ENCODE results near the gene EGLN2.
A peak's percentile ranks its signal among the peaks of the same experiment; 100 is the strongest.
"Not testable (repeated sequence)": the region's sequence is repeated elsewhere in the genome, so short reads cannot be mapped to it uniquely, and the experiment has no call there.

Gene EGLN2

DNA sequence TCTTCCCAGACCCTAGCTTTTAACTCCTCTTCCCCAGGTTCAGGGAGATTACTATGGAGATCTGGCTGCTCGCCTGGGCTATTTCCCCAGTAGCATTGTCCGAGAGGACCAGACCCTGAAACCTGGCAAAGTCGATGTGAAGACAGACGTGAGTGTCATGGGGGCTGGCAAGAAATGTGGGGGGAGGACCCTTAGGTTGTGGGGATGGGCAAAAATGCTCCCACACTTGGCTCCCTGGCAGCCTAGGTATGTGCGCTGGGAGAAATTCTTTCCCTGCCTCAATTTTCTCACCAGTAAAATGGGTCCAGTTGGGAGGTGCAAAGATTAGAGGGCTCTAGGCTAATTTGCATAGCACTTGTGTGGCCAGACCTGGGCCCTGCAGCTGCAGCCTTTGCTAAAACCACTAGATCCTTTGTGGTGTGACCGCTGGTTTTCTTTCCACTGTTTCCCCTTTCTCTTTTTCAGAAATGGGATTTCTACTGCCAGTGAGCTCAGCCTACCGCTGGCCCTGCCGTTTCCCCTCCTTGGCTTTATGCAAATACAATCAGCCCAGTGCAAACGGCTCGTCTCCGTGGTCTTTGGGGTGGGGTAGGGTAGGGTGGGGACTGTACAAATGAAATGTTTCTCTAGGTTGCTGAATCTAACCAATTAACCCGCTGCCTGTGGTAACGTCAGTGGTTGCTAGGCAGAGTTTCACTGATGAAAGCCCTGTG, 21.9 kb upstream of the EGLN2 start:
- DNase-seq (ENCODE audit: low spot score), result peak; percentile 89

DNA sequence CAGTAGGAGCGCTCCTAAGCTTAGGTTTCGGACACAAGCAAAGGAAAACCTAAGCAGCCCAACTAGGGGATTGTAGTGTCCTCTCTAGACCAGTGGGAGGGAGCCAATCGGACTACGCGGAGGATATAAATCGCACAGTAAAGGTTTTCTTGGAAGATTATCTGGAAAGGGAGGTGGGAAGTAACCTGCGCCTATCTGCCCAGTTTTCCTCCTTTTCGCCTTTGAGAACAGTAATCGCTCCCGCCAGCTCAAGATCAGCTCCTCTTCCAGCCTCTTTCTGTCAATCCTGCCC, 21.4 kb upstream of the EGLN2 start:
- no peak for DNase-seq (ENCODE audit: low spot score)

DNA sequence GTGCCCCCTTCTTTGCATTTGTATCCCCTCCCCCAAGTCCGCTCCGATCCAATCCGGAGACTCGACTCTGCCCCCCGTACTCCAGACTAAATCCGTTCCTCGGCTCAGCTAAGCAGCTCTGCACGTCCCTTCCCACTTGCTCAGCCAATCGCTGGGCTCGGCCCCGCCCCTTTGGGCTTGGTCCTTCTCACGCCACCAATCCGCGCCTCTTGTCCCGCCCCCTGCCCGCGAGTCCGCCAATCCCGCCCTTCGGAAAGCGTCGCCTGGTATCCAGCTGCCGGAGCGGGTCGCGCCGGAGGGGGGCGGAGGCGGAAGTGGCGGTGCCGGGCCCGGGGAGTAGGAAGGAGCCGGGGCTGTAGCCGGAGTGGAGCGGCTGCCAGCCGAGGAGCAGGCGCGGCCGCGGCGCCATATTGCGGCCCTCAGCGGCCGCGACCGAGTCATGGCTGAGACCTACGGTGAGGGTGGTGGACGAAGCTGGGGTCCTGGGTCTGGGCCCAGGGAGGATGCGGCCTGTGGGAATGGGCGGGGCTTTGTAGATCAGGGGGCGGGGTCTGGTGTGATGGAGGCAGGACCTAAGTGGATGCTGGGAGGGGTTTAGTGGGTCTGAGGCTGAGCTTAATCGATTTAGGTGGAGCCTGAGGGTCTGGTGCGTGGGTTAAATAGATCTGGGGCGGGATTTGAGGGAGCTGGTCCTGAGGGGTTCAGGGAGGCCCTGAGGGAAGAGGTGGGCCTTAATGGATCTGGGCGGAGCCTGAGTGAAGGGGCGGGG, 20.9 kb upstream of the EGLN2 start, which contains the start of gene RAB4B:
Gene RAB4B (plus strand): TSS at position 311 of the 769 bp plus-strand sequence. CDS start 129 bp downstream, at position 440.
- peak; percentile 99 for DNase-seq (ENCODE audit: low spot score)

GRCh38 chr19:40778706-40779284, 20.2 kb upstream of the EGLN2 start:
- peak; percentile 43 for DNase-seq (ENCODE audit: low spot score)

GRCh38 chr19:40780582-40780981, 18.4 kb upstream of the EGLN2 start:
- DNase-seq (ENCODE audit: low spot score), result no peak

GRCh38 chr19:40781140-40781539, 17.9 kb upstream of the EGLN2 start:
- no peak for DNase-seq (ENCODE audit: low spot score)

- no peak for DNase-seq (ENCODE audit: low spot score)
Observed at GRCh38 chr19:40783711-40784110, 15.3 kb upstream of the EGLN2 start.

- not testable (repeated sequence) for DNase-seq (ENCODE audit: low spot score)
Observed at GRCh38 chr19:40784146-40784545, 14.8 kb upstream of the EGLN2 start.

DNA sequence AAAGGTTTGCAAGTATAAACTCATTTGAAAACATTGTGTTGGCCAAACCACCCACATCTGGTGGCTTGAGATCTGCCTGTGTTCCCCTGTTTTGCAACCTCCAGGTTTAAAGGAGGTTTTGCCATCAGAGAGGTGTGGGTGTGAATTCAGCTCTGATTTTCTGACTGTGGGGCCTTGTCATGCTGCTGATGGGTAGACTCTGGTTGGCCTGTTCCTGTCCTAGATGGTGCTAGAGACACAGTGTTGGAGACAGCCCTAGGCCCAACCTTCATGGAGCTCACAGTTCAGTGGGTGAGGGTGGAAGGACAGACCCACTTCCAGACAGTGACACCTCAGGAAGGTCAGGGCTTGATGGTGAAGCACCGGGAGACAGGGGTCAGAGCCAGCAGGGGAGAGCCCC, 13.5 kb upstream of the EGLN2 start:
- no peak for DNase-seq (ENCODE audit: low spot score)

GRCh38 chr19:40786060-40787037, 12.6 kb upstream of the EGLN2 start:
- DNase-seq (ENCODE audit: low spot score), result no peak

GRCh38 chr19:40791349-40791748, 7.6 kb upstream of the EGLN2 start:
- no peak for DNase-seq (ENCODE audit: low spot score)

- DNase-seq (ENCODE audit: low spot score), result no peak
Observed at GRCh38 chr19:40791996-40792395, 7.0 kb upstream of the EGLN2 start.

DNA sequence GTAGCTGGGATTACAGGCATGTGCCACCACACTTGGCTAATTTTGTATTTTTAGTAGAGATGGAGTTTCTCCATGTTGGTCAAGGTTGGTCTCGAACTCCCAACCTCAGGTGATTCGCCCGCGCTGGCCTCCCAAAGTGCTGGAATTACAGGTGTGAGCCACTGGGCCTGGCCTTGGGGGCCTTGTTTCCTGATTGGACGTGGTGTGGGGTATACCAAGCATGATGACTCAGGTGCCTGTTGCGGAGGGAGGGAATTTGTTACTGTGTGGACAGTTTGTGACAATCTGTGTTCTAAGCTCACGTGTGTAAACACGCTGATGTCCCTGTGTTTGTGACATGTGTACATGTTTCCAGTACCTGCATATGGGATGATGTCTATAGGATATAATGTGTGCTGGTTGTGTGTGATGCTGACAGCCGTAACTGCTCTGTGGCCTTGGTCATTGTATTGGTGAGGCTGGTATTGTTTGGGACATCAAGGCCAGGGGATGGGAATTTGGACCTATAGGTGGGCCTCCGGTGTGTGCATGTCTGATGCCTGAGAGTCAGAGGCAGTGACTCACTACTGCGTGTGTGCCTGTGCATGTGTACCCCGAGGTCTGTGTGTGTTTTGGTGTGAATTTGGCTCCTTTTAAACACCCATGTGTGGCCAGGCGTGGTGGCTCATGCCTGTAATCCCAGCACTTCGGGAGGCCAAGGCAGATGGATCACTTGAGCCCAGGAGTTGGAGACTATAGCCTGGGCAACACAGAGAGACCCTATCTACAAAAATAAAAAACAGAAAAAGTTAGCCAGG, 1.6 kb upstream of the EGLN2 start:
- no peak for DNase-seq (ENCODE audit: low spot score)

DNA sequence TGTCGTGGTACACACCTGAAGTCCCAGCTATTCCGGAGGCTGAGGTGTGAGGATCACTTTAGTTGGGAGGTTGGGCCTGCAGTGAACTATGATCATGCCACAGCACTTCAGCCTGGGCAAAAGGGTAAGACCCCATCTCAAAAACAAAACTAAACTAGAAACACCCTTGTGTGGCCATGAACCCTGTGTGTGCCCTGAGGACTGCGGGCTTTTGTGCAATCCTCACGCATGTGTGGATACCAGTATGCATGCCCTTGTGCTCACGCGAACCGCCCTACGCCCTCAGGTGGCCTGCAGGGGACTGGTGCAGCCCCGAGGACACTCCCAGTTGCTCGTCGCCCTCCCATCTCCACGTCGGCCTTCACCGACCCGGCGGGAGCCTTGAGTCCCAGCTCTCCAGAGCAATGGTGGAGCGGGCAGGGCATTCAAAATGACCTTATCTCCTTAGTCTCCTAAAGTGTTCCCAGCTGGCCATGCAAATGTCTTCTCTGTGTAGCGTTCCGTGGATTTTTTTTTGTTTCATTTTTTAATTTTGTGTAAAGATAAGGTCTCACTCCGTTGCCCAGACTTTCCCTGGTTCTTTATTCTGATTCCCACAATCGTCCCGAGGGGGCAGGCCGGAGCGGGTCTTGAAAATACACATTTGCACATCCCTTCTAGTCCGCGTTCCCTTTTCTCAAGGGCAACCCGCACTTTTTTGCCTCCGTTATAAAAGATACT, 868 bp upstream of the EGLN2 start:
- DNase-seq (ENCODE audit: low spot score), result peak; percentile 76

GRCh38 chr19:40799558-40800338, 757 bp downstream of the EGLN2 start:
- DNase-seq (ENCODE audit: low spot score), result peak; percentile 23

- no peak for DNase-seq (ENCODE audit: low spot score)
Observed at GRCh38 chr19:40800339-40800996, 1.5 kb downstream of the EGLN2 start.

- no peak for DNase-seq (ENCODE audit: low spot score)
Observed at GRCh38 chr19:40800997-40801377, 2.0 kb downstream of the EGLN2 start.

DNA sequence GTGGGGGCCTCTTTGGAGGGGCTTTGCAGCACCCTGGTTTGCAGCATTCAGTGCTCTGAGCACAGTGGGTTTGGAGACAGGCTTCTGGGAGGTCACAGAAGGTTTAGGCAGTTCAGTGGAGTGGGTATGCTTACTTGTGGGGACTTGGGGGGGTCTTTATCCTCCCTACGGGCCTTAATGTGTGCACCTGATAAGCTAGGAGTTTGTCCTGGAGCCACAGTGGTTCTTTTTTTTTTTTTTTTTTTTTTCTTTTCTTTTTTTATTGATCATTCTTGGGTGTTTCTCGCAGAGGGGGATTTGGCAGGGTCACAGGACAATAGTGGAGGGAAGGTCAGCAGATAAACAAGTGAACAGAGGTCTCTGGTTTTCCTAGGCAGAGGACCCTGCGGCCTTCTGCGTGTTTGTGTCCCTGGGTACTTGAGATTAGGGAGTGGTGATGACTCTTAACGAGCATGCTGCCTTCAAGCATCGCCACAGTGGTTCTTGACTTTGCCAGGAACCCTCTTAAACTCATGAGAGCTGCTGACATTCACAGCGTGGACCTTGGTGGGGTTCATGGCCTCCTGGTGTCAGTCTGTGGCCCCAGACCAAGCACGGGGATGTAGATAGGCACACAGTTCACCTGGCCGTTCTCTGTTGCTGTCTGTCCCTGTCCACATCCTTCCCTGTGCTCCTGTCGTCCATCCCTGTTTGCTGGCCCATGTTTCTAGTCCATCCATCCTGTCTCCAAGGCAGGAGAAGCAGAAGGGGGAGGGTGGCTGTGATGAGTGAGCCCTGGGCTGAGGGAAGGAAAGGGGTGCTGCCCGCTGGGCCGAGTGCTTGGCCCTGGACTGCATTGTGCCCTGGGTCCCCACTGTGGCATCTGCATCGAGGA, 2.7 kb downstream of the EGLN2 start:
- DNase-seq (ENCODE audit: low spot score), result no peak

All from kidney tubule cell (primary cell).